ENCODE measurements around the gene KIF26A.
A peak's percentile ranks its signal among the peaks of the same experiment; 100 is the strongest.

KIF26A gene

DNA sequence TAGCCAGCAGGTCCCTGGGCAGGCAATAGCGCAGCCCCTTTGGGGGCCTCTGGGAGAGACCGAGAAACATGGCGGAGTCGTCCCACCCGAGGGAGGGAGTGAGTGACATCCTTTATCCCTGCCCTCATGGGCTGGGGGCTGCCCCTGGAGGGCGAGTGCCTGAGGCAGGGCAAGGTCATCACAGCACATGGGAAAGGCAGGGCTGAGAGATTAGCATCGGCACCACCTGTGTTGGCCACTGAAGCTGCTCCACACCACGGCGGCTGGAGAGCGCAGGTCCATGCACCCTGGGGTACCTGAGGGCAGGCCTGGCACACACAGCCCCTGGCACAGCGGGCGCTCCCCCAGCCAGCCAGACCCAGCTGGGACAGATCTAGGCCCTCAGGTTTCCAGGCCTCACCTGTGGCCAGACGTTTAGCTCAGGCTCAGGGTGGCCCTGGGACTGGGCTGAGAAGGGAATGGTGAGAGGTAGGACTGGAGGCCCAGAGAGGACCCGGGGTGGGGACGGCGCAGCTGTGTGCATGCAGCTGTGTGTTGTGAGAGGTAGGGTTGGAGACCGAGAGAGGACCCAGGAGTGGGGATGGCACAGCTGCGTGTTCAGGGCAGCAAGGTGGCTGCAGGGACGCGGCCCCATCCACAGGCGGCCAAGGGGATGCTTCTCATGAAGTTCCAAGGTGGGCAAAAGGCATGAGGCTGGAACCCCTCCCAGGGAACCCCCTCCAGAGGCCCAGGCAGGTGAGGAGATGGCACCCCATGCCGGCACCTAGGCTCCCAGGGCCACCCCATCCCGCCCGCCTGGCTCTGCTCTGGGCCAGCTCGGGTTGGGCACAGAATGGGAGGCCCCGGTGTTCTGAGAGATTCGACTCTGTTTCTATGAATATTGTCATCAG lies 74.1 kb downstream of the KIF26A start:
- DNase-seq = no peak

DNA sequence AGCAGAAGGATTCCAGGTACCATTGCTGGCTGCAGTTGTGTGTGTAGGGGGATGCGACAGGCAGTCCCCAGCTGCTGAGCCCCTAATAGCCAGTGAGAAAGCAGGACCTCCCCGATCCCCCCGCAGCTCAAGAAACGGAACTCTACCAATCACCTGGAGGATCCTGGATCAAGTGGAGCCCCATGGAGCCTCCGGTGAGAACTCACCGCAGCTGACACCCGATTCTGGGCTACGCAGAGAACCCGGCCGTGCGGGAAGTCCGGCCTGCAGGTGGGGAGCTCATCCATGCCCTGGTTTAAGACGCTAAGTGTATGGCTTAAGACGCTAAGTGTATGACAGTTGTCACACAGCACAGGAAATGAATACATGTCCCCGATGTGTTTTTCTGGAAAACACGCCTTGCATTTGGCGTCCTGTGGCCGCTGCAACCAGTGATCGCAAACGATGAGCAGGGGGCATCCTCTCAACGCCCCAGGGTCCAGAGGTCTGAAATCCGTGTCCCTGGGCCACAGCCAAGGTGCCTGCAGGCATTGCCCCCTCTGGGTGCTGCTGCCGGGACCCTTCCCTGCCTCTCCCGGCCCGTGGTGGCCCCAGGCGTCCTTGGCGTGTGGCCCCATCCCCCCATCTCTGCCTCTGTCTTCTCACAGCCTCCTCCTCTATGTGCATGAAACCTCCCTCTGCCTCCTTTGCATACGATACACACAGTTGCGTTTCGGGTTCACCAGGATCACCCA lies 75.1 kb downstream of the KIF26A start:
- no peak for DNase-seq

DNA sequence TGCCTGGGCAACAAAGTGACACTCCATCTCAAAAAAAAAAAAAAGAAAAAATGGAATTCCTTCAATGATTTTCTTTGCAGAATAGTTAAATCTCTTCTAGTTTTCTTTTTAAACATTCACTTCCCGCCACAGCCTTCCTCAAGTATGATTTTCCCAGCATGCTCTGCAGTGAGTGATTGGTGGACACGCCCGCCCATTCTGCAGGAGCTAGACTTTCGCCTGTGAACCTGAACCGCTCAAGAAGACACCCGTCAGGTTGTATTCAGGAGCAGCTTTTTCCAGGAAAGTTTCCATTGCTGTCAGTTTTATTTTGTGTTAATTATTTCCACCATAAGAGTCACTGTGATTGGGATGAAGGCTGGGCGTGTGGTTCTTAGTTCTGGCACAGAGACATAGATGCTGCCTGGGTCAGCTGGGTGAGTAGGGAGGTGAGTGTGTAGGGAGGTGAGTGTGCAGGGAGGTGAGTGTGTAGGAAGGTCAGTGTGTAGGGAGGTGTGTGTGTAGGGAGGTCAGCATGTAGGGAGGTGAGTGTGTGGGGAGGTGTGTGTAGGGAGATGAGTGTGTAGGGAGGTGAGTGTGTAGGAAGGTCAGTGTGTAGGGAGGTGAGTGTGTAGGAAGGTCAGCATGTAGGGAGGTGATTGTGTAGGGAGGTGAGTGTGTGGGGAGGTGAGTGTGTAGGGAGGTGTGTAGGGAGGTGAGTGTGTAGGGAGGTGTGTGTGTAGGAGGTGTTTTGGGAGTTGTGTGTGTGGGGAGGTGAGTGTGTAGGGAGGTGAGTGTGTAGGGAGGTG lies 76.2 kb downstream of the KIF26A start:
- DNase-seq = no peak

DNA sequence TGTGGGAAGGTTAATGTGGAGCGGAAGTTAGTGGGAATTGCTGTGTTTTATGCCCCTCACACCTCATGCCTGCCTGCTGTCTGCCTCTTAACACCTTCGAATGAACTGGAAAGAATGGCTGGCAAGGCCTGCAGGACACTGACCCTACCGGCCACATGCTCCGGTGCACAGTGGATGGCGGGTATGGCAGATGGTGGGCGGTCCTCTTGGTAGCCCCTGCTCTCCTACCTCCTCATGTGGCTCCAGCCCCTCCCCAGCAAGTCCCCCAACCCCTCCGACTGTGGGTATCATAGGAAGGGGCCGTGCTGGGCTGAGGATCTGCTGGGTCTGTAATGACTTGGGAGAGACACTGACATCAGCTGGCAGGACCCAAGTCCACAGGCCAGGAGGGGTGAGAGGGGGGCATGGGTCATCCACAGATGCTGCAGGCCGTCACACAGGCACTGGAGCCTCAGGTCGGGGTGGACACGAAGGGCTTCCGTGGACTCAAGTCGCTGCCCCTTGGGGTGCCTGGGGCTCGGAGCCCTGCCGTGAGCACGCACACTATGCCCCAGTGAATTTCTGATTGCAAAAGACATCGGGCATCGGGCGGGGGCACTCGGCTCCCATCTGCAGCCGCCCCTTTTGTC lies 77.4 kb downstream of the KIF26A start:
- DNase-seq = no peak

DNA sequence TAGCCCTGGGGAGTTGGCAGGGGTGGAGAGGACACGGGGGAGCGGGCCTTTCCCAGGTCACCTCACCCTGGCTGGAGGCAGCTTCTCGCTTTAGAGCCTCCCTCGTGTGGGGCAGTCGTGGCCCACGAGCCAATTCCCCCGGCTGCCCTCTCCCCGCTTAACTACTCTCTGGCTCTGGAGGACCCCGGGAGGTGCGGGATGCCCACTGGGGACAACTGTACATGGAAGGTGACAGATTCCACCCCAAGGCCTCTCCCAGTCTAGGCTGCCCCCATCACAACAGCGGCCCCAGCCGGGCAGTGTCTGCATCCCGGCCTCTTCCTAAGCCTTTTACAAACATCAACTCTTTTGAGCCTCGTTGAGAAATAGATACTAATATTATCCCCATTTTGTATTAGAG lies 78.1 kb downstream of the KIF26A start:
- DNase-seq = no peak

DNA sequence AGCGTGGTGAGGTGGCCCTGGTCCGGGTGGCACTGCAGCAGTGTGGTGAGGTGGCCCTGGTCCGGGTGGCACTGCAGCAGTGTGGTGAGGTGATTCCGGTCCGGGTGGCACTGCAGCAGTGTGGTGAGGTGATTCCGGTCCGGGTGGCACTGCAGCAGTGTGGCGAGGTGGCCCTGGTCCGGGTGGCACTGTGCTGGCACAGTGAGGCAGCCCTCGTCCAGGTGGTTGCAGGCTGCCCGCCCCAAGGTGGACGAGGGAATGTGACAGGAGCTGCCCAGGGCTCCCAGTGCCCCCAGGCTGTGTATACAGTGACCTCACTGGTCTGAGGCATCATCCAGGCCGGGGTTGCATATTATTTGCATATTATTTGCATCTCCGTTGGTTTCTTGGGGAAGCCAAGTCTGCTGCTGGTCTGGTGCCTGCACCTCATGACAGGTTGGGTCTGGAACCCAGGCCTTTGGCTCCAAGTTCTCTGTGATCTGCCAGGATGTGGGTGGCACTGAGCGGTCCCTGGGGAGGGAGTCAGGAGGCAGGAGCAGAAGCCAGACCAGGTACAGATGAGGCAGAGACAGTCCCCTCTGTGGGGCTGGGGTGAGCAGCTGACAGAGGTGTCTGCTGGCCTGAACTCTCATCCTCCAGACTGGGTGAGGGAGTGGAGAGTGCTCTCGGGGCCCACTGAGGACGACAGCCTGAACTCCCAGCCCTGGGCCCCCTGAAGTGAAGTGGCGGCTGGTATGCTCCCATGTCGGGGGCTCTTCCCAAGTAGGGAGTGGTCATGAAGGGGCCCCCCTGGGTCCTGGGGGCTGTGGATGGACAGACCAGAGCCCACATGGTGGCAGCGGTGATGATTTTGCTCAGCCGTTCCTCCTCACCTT lies 79.3 kb downstream of the KIF26A start:
- DNase-seq = no peak

DNA sequence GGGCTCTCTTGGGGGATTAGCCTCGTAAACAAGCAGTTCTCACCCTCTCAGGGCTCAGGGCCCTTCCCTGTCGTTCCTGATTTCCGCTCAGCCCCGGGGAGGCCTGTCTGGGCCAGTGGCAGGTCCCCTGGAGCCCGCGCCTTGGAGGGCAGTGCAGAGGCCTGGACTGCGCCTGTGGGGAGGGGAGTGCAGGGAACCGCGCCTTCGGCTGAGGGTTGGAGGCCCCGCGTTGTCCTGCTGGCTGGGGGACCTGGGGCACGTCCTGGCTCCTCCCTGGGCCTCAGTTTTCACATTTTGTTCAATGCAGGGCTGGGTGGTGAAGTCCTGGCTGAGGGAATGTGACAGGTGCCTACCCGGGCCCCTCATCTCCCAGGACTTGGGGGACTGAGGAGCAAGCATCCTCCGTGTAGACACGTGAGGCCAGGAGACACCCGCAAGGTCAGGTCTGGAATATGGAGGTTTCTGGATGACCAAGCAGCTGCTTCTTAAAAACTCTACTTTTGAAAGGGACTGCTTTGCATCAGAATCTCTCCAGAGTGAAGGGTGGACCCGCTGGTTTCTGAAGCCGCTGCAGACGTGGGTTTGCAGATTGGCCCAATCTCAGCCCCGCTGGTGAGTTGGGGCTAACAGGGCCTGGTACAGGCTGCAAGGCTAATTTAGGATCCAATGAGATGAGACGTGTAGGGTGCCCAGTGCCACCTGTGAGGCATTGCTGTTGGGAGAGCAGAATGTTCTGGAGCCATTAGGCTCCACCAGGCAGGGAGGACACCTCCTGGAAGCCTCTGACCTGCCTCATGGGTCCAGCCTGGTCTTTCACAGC lies 80.2 kb downstream of the KIF26A start:
- no peak for DNase-seq

DNA sequence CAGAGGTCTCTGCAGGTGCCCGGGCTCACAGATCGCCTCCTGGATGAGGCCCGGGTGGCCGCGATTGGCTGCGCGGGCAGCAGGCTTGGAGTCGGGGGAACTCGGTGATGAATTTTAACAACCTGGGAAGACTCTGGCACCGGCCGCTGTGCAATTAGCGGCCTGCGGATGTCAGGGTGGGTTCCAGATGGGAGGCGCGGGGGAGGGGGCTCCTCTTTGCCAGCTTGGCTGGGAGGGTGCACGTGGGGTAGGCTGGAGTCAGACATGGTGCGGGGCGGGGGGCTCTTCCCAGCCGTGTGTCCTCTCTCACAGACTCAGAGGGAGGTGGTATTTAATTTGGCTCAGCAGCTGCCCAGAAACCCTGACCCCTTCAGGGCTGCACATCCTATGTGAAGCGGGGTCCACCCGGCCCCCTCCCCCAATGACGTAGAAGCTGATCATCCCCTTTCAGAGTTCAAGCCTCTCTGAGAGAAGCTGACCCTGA lies 81.4 kb downstream of the KIF26A start:
- no peak for DNase-seq

DNA sequence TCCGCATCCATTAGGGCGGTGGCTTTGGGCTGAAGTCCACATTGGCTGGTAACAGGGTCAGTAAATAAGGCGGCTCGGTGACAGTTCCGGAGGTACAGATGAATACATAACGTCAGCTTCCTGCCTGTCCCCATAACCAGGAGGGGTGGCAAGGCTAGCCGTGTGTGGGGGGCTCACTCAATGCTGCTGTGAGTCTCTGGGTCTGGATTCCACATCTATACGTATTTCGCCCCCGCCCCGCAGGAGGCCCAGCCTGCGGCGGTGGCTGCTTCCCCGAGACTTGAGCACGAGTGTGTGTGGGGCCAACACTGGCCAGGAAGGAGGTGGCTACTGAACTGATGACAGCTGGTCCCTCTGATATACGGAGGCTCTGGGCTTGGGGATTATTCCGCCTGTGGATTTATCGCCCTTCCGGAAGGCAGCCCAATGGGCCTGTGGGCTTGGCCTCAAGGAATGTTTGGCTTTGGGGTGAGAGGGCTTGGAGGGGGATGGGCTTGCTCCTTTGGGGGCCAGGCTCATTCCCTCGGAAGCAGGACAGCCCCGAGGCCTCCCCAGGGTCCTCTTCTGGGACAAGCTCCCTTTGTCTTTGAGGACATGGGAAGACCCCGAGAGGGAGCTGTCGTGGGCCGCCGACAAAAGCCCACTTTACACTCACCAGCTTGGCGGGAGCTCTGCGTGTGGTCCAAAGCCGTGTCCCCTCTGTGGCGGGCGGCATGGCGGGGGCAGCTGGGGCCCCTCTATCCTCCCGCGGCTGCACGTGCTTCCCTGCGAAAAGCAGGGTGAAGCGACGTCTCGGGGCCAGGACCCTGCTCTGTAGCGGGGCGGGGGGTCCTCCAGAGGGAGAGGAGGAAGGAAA lies 82.1 kb downstream of the KIF26A start:
- DNase-seq = no peak

DNA sequence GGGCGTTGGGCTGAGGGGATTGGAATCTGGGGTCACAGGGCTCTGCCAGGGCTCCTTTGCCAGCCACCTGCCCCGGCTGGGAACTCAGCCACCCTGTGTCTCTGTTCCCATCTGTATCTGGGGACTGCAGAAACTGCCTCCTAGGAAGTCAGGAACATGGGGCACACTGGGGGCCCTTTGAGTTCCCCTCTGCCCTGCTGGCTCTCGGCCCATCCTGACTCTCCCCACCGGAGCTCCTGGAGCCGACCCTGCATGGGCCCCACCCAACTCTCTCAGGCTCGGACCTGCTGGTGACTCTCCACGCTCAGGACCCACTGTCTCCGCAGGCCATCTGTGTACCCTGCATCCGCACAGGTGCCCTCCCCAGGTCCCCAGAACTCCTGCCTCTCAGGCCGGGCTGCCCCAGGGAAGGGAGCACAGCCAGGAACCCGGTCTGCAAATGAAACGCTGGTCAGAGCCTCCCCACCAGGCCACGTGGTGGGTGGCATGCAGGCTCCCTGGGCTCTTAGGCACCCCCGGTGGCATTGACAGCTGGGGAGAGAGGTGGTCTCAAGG lies 82.8 kb downstream of the KIF26A start:
- no peak for DNase-seq

DNA sequence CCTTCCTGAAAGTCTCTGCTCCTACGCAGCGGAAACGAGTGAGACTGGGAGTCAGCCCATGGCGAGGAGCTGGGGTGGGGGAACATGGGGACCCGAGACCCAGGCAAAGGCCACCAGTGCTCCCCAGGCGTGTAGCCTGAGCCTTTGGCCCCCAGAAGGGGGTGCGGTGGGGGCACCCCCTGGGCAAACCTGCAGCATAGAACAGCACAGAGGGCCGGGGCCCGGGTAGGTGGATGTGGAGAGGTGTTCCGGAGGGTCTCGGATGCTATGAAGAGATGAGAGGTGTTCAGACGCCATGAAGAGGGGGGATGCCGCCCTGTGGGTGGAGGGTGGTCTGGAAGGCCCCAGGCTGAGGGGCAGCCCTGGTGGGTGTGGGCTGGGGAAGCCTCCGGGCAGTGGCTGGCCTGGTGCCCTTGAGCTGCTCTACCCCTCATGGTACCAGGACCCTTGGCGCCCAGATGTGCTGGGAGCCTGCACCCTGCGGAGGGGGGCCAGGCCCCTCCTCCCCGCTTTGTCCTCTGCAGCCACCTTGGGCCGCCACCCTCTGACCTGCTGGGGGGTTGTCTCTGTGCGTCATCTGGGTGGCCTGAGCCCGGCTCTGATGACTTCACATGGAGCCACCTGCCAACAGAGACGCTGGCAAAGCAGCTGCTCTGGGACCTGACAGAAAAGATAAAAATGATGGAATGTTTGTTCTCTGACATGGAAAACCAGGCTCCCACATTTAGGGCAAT lies 83.4 kb downstream of the KIF26A start:
- no peak for DNase-seq

DNA sequence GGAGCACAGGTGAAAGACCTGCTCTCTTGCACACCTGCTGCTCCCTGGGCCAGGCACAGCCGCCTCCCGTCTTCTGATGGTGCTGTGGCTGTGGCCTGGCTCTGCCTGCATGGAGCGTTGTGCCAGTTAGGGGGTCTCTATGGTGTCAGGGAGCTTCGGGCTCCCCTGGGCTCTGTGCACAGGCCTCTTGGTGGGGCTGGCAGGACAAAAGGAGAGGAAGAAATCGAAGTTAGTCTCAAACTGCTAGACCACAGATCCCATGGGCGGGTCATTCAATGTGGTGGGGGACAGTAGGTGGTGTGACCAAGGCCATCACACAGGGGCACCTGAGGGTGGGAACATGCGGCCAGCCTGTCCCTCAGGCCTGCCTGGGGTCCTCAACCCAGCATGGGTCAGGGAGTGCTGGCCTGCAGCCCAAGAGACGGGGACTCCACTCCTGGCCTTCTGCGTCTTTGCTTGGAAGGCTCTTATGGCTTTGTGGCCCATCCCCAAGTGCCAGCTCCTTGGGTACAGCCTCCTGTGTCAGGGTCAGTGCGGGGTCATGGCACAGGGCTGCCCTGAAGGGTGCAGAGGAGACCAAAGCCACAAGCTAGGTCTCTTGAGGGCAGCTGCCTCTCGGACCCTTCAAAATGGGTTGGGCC lies 84.1 kb downstream of the KIF26A start:
- DNase-seq = no peak

DNA sequence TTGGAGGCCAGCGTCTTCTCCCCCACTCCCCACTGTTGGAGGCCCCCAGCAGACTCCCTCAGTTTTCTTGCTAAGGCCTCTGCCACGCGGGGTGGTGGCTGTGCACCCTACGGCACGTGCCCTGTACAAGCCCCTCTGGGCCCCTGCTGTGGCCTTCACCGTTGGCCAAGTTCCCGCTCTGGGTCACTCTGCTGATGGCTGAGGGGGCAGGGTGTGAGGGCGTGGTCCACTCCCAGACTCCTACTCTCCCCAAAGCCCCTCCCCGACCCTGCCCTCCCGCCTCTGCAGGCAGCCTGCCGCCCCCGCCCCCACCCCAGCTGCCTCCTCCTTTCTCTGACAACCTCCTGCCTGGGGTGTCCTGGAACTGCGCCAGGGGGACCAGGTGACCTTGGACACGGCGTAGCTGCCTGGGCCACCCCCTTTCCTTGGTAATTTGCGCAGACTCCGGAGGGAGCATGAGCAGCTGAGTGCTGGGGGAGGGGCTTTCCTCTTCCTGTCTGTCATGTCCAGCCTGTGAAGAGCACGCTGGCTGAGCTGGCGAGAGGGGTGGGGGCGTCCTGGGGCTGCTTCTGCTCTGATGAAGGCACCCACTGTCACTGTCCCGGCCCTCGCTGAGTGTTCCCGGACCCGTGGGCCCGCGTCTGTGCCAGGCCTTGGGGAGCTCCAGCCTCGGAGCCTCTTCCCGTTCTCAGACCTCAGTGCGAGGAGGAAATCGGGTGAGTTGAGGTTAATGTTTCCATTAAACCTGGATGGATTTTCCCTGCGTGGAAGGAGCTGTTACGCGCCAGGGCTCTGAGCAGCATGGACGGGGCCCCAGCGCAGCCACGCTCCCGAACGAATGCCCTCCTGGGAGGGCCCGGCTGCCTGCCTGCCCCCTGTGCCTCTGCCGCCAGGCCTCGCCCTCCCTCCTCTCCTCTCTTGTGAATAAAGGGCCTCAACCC lies 85.0 kb downstream of the KIF26A start:
- no peak for DNase-seq

DNA sequence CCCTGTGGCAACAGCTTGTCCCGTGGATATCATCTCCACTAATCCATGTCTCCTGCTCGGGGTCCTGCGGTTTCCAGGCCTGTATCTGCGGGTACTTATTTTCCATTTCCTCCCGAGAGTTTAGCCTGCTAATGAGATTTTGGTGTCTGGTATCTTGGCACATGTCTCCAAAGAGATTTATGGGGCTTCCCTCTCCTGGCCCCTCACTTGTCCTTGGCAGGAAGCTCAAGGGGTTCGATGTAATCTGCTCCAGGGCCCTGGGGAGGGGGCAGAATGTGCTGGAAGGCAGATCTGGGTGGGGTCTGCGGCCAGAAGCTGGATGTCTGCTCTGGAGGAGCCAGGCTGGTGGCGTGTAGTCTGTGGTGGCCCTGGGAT lies 85.7 kb downstream of the KIF26A start:
- no peak for DNase-seq

DNA sequence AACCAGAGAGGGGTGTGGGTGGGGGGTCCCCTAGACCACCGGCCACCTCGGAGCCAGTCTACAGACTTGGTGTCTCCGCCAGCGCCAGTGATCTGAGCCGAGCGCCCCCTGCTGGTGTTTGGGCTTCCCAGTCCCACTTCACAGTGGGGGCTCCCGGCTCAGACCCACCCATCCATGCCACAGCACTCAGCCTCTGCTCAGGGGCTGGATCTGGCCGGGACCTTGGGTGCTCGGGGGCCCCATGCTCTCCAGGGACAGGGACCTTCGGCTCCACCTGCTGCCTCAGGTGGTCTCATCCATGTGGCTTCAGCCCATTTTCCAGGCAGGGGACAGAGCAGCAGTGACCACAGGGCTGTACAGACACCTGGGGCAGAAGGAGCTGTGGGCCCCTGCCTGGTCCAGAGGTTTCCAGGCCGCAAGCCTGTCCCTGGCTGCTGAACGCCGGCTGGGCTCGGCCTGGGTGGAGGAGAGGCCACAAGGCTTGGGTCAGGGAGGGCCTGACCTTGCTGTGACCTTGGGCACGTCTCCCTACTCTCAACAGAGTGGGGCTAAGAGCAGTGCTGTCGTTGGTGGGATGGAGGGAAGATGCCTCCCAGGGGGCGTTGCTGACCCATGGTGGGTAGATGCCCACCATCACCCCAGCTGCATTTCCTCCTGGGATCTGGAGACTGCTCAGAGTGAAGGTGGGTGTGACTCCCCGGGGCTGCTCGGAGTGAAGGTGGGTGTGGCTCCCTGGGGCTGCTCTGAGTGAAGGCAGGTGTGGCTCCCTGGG lies 86.3 kb downstream of the KIF26A start:
- peak in 1 of 2 donors; percentile 20 for DNase-seq

All from inflammatory macrophage treated with lipopolysaccharide for 1 hour (primary cell).